IMR-90 (cell line): ENCODE measurements around the gene SLC66A2. TPM values are rescaled to one million over a fixed set of nuclear protein-coding genes. Genes with fewer than 3 reads are reported as not detected.

ENCODE experiments used
- ATAC-seq: fragments of 200-7000 bp; cut with Tn5 transposase; 2 replicates; pipeline ENCODE4 v1.9.1; 2020; ENCODE audit warnings: low read depth, mild to moderate bottlenecking, moderate library complexity
- BruUV-seq: library from RNA; stranded (reverse); fragments of 400-500 nt; replicated peaks from 2 replicates; lab custom pipeline; 2021; lab: Mats Ljungman, UMichigan
- CTCF ChIA-PET: fragments of 300-600 bp; formaldehyde crosslinking; extraction: SDS; loops from one replicate; lab custom pipeline; 2021; ENCODE audit warnings: antibody characterized with exemption; lab: Yijun Ruan, JAX
- POLR2A ChIA-PET: fragments of 300-600 bp; sonication (Branson Sonifier 250); formaldehyde crosslinking; loops from one replicate; lab custom pipeline; 2022; ENCODE audit warnings: antibody characterized with exemption; ENCODE audit not compliant: unreplicated experiment; lab: Charles Lee
- DNase-seq: peaks from one replicate; pipeline ENCODE4 v3.0.0; 2013
- H2AFZ ChIP-seq: replicated peaks from 2 replicates; pipeline ENCODE3; 2013; ENCODE audit warnings: low read length, mild to moderate bottlenecking; ENCODE audit not compliant: poor library complexity
- H2AK5ac ChIP-seq: 2 replicates; pipeline ENCODE4 v1.6.1; 2013; ENCODE audit warnings: low read depth, low read length, inconsistent platforms
- H2AK9ac ChIP-seq: replicated peaks from 2 replicates; pipeline ENCODE3; 2013; ENCODE audit warnings: mild to moderate bottlenecking, low read depth, low read length, moderate library complexity; ENCODE audit not compliant: poor library complexity
- H2BK120ac ChIP-seq: 2 replicates; pipeline ENCODE4 v1.6.1; 2013; ENCODE audit warnings: low read depth, low read length, inconsistent platforms
- H2BK15ac ChIP-seq: 3 replicates; pipeline ENCODE4 v1.6.1; 2013; ENCODE audit warnings: low read depth, low read length, inconsistent platforms
- H2BK20ac ChIP-seq: 2 replicates; pipeline ENCODE4 v1.6.1; 2013; ENCODE audit warnings: low read depth, mild to moderate bottlenecking, inconsistent platforms, low read length, moderate library complexity
- H2BK5ac ChIP-seq: 2 replicates; pipeline ENCODE4 v1.6.1; 2013; ENCODE audit warnings: mild to moderate bottlenecking, low read depth, low read length, inconsistent platforms; ENCODE audit not compliant: poor library complexity, severe bottlenecking
- H3K14ac ChIP-seq: replicated peaks from 2 replicates; pipeline ENCODE4 v1.6.1; 2013; ENCODE audit warnings: low read depth, low read length, inconsistent platforms
- H3K18ac ChIP-seq: 2 replicates; pipeline ENCODE4 v1.6.1; 2013; ENCODE audit warnings: low read depth, low read length, control low read depth
- H3K23ac ChIP-seq: 2 replicates; pipeline ENCODE4 v1.6.1; 2013; ENCODE audit warnings: low read depth, low read length, inconsistent platforms
- H3K27ac ChIP-seq: 2 replicates; pipeline ENCODE4 v1.5.1; 2013; ENCODE audit warnings: mild to moderate bottlenecking, control low read depth, low read length; ENCODE audit not compliant: insufficient read depth
- H3K27me3 ChIP-seq: 2 replicates; pipeline ENCODE4 v1.6.1; 2013; ENCODE audit warnings: low read length; ENCODE audit not compliant: control insufficient read depth, insufficient read depth
- H3K36me3 ChIP-seq: 2 replicates; pipeline ENCODE4 v1.6.1; 2013; ENCODE audit warnings: low read length, mixed read lengths; ENCODE audit not compliant: control insufficient read depth, insufficient read depth
- H3K4ac ChIP-seq: 2 replicates; pipeline ENCODE4 v1.6.1; 2013; ENCODE audit warnings: low read depth, low read length, inconsistent platforms
- H3K4me1 ChIP-seq: 2 replicates; pipeline ENCODE4 v1.6.1; 2013; ENCODE audit warnings: low read length, mixed read lengths; ENCODE audit not compliant: control insufficient read depth, insufficient read depth
- H3K4me2 ChIP-seq: 2 replicates; pipeline ENCODE4 v1.6.1; 2013; ENCODE audit warnings: low read depth, mild to moderate bottlenecking, control low read depth, low read length, moderate library complexity
- H3K4me3 ChIP-seq: 2 replicates; pipeline ENCODE4 v1.5.1; 2013; ENCODE audit warnings: low read depth, mild to moderate bottlenecking, control low read depth, low read length, moderate library complexity; ENCODE audit not compliant: insufficient read depth
- H3K56ac ChIP-seq: 2 replicates; pipeline ENCODE4 v1.6.1; 2013; ENCODE audit warnings: low read length, inconsistent platforms; ENCODE audit not compliant: insufficient read depth; ENCODE audit errors: extremely low read depth
- H3K79me1 ChIP-seq, 2 experiments: 2 replicates each; pipeline ENCODE4 v1.6.1; 2013; ENCODE audit warnings: low read length in 2 of 2, inconsistent platforms in 1 of 2, low read depth in 1 of 2
- H3K9ac ChIP-seq: 2 replicates; pipeline ENCODE4 v1.6.1; 2013; ENCODE audit warnings: low read depth, low read length, control low read depth
- H3K9me1 ChIP-seq: 2 replicates; pipeline ENCODE4 v1.6.1; 2013; ENCODE audit warnings: low read length, inconsistent platforms; ENCODE audit not compliant: insufficient read depth
- H3K9me3 ChIP-seq: 2 replicates; pipeline ENCODE4 v1.6.1; 2013; ENCODE audit warnings: low read length; ENCODE audit not compliant: control insufficient read depth, insufficient read depth
- H4K20me1 ChIP-seq: 2 replicates; pipeline ENCODE4 v1.6.1; 2013; ENCODE audit warnings: low read length, inconsistent platforms; ENCODE audit not compliant: insufficient read depth
- H4K5ac ChIP-seq: 2 replicates; pipeline ENCODE4 v1.6.1; 2013; ENCODE audit warnings: mild to moderate bottlenecking, low read depth, low read length, control low read depth
- H4K8ac ChIP-seq, 2 experiments: 2 replicates each; pipeline ENCODE4 v1.6.1; 2013; ENCODE audit warnings: low read depth in 2 of 2, low read length in 2 of 2, control low read depth in 1 of 2, inconsistent platforms in 1 of 2
- H4K91ac ChIP-seq: 2 replicates; pipeline ENCODE4 v1.6.1; 2013; ENCODE audit warnings: low read depth, low read length, inconsistent platforms; ENCODE audit not compliant: insufficient read depth
- BHLHE40 ChIP-seq: fragments of 150-350 bp; IDR thresholded peaks from 2 replicates; pipeline ENCODE4 v1.6.1; 2016; ENCODE audit warnings: mild to moderate bottlenecking, low read depth, low read length
- CEBPB ChIP-seq: IDR thresholded peaks from 2 replicates; pipeline ENCODE4 v1.6.1; 2012; ENCODE audit warnings: low read depth, low read length, improper control_type of control experiment
- CHD1 ChIP-seq: IDR thresholded peaks from 2 replicates; pipeline ENCODE4 v1.6.1; 2012; ENCODE audit warnings: low read depth, low read length, improper control_type of control experiment
- FOS ChIP-seq: fragments of 150-350 bp; IDR thresholded peaks from 2 replicates; pipeline ENCODE4 v1.6.1; 2016; ENCODE audit warnings: low read depth, low read length
- MAFK ChIP-seq: IDR thresholded peaks from 2 replicates; pipeline ENCODE4 v1.6.1; 2012; ENCODE audit warnings: low read depth, low read length, improper control_type of control experiment
- MAZ ChIP-seq: IDR thresholded peaks from 2 replicates; pipeline ENCODE4 v1.6.1; 2012; ENCODE audit warnings: low read depth, mild to moderate bottlenecking, low read length, improper control_type of control experiment, moderate library complexity, borderline replicate concordance
- MXI1 ChIP-seq: IDR thresholded peaks from 2 replicates; pipeline ENCODE4 v1.6.1; 2012; ENCODE audit warnings: low read depth, mild to moderate bottlenecking, low read length, moderate library complexity, borderline replicate concordance
- NFE2L2 ChIP-seq: fragments of 150-350 bp; IDR thresholded peaks from 2 replicates; pipeline ENCODE4 v1.6.1; 2016; ENCODE audit warnings: low read depth, mild to moderate bottlenecking, low read length
- POLR2A ChIP-seq: IDR thresholded peaks from 2 replicates; pipeline ENCODE4 v1.6.1; 2012; ENCODE audit warnings: mild to moderate bottlenecking, low read depth, low read length
- RAD21 ChIP-seq: IDR thresholded peaks from 2 replicates; pipeline ENCODE4 v1.6.1; 2012; ENCODE audit warnings: low read length, improper control_type of control experiment
- RCOR1 ChIP-seq: IDR thresholded peaks from 2 replicates; pipeline ENCODE4 v1.6.1; 2012; ENCODE audit warnings: mild to moderate bottlenecking, low read length, improper control_type of control experiment; ENCODE audit not compliant: insufficient replicate concordance
- RFX5 ChIP-seq: IDR thresholded peaks from 2 replicates; pipeline ENCODE4 v1.8.0; 2012; ENCODE audit warnings: low read depth, mild to moderate bottlenecking, low read length, moderate library complexity
- SMC3 ChIP-seq: fragments of 150-350 bp; IDR thresholded peaks from 2 replicates; pipeline ENCODE4 v1.6.1; 2016; ENCODE audit warnings: low read depth, mild to moderate bottlenecking, antibody characterized with exemption, low read length, moderate library complexity
- WGBS, 2 experiments: methylation state at CpG; one replicate each; pipeline versions ENCODE4 v1.1.5 to v1.1.7; 2013; ENCODE audit warnings: missing lambda C conversion rate in 2 of 2; ENCODE audit not compliant: insufficient read length in 1 of 2; ENCODE audit errors: extremely low coverage in 2 of 2; 5-methylcytosine and 5-hydroxymethylcytosine counted together
- dilution Hi-C: fragments of 300-500 bp; cut with HindIII; formaldehyde crosslinking; loops from one replicate; pipeline ENCODE4 v1.14.3; 2018; ENCODE audit warnings: low sequenced_read_pairs; ENCODE audit not compliant: unreplicated experiment
- in situ Hi-C: fragments of 300-500 bp; cut with MboI; formaldehyde crosslinking; loops from 3 replicates; pipeline ENCODE4 v1.14.3; 2019; ENCODE audit warnings: low sequenced_read_pairs, inconsistent platforms, mixed read lengths
- intact Hi-C: fragments of 100-400 bp; cut with micrococcal nuclease; formaldehyde crosslinking; loops from 2 replicates; pipeline ENCODE4 v1.10.0; 2022
- polyA plus RNA-seq, 3 experiments: library from polyadenylated mRNA; depleted of rRNA; stranded (reverse); fragments of >200 nt; gene quantifications; 2 replicates each; pipeline ENCODE4 v1.2.3, GENCODE V29; 2012; ENCODE audit warnings: low replicate concordance in 1 of 3
- total RNA-seq: library from RNA; depleted of rRNA; stranded (reverse); fragments of >200 nt; gene quantifications from 2 replicates; pipeline ENCODE4 v1.2.3, GENCODE V29; 2012
- TF ChIP-seq, protein P1 (sequence below): fragments of 150-350 bp; IDR thresholded peaks from 2 replicates; pipeline ENCODE4 v1.6.1; 2016; ENCODE audit warnings: low read depth, mild to moderate bottlenecking, low read length, moderate library complexity, borderline replicate concordance
- TF ChIP-seq, protein P2 (sequence below): conservative IDR thresholded peaks from 2 replicates; pipeline ENCODE4 v1.5.1; 2012; ENCODE audit warnings: mild to moderate bottlenecking, low read depth, low read length, improper control_type of control experiment
- TF ChIP-seq, protein P3 (sequence below): fragments of 150-350 bp; IDR thresholded peaks from 2 replicates; pipeline ENCODE4 v1.6.1; 2017; ENCODE audit warnings: mild to moderate bottlenecking, antibody characterized with exemption, low read length, low read depth

The SLC66A2 gene
- total and polyA plus RNA-seq, 2 of the 4 experiments (the other 2 are of a cell fraction): 17.6 to 23.5 TPM

DNA sequence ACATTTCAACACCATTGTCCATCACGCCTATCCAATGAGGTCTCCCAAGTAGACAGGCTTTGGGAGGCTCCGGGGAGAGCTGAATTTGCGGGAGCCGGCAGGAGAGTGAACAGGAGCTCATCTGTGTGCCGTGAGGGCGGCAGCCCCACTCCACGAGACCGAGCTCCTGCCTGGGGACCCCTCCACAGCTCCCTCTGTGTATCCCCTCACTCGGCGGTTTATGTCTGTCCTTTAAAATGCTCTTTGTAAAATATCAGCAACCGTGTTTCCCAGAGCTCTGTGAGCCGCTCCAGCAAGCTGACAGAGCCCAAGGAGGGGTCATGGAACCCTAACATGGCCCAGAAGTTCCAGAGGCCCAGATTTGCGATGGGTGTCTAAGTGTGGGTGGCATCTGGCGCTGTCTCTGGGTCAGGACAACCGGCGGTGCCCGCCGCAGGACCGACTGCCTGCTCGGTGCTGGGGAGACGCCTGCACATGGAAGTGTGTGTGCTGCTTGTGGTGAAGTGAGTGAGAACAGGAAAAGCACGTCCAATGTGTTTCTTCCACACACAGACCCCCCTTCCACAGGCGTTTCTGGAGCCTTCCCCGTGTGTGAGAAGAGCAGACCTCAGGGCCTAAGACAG lies 34.8 kb downstream of the SLC66A2 start:
- no peak for TF ChIP-seq RCOR1
- no peak for TF ChIP-seq MAZ
- TF ChIP-seq RAD21: no peak
- TF ChIP-seq FOS: no peak
- TF ChIP-seq, protein P1, sequence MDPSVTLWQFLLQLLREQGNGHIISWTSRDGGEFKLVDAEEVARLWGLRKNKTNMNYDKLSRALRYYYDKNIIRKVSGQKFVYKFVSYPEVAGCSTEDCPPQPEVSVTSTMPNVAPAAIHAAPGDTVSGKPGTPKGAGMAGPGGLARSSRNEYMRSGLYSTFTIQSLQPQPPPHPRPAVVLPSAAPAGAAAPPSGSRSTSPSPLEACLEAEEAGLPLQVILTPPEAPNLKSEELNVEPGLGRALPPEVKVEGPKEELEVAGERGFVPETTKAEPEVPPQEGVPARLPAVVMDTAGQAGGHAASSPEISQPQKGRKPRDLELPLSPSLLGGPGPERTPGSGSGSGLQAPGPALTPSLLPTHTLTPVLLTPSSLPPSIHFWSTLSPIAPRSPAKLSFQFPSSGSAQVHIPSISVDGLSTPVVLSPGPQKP: no peak
- TF ChIP-seq, protein P2, sequence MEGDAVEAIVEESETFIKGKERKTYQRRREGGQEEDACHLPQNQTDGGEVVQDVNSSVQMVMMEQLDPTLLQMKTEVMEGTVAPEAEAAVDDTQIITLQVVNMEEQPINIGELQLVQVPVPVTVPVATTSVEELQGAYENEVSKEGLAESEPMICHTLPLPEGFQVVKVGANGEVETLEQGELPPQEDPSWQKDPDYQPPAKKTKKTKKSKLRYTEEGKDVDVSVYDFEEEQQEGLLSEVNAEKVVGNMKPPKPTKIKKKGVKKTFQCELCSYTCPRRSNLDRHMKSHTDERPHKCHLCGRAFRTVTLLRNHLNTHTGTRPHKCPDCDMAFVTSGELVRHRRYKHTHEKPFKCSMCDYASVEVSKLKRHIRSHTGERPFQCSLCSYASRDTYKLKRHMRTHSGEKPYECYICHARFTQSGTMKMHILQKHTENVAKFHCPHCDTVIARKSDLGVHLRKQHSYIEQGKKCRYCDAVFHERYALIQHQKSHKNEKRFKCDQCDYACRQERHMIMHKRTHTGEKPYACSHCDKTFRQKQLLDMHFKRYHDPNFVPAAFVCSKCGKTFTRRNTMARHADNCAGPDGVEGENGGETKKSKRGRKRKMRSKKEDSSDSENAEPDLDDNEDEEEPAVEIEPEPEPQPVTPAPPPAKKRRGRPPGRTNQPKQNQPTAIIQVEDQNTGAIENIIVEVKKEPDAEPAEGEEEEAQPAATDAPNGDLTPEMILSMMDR: no peak
- TF ChIP-seq MXI1: no peak
- no peak for TF ChIP-seq CEBPB
- TF ChIP-seq MAFK: no peak
- no peak for TF ChIP-seq RFX5
- TF ChIP-seq CHD1: no peak
- TF ChIP-seq SMC3: no peak
- TF ChIP-seq NFE2L2: no peak
- TF ChIP-seq BHLHE40: no peak
- TF ChIP-seq, protein P3, sequence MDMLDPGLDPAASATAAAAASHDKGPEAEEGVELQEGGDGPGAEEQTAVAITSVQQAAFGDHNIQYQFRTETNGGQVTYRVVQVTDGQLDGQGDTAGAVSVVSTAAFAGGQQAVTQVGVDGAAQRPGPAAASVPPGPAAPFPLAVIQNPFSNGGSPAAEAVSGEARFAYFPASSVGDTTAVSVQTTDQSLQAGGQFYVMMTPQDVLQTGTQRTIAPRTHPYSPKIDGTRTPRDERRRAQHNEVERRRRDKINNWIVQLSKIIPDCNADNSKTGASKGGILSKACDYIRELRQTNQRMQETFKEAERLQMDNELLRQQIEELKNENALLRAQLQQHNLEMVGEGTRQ: no peak
- no peak for TF ChIP-seq POLR2A
- H3K23ac ChIP-seq: no peak overlapping the region
- no peak overlapping the region for H3K4me3 ChIP-seq
- in situ Hi-C loops (no loop called here), dilution Hi-C loops (no loop called here), intact Hi-C loops (no loop called here)
- H3K9ac ChIP-seq: no peak overlapping the region
- H3K14ac ChIP-seq: no peak overlapping the region
- peaks cover 13 to 35% of the 10 kb centered on the region in 2 experiments for H3K79me1 ChIP-seq
- H3K4me1 ChIP-seq: no peaks in the 10 kb centered on the region
- H2BK15ac ChIP-seq: no peak overlapping the region
- ChIA-PET CTCF (no interaction called here), POLR2A (no interaction called here)
- H3K27ac ChIP-seq: no peak overlapping the region
- no TSS peak for BruUV-seq
- no peak overlapping the region for H3K4ac ChIP-seq
- no peak overlapping the region for H2BK20ac ChIP-seq
- H4K8ac ChIP-seq: no peak overlapping the region
- DNase-seq (no peak), ATAC-seq (no peak)
- H2AFZ ChIP-seq: no peak overlapping the region
- H4K5ac ChIP-seq: no peak overlapping the region
- peaks cover 11% of the 10 kb centered on the region; the same call in 1 of the 2 replicates for H3K9me3 ChIP-seq
- no peak overlapping the region for H2AK5ac ChIP-seq
- H2BK5ac ChIP-seq: no peak overlapping the region
- H3K27me3 ChIP-seq: no peaks in the 10 kb centered on the region
- no peak overlapping the region for H3K4me2 ChIP-seq
- 100% methylated on average over 4 of the region's 24 CpGs; no CpG with 5 or more reads in 1 of the 2 experiments for WGBS, 2 experiments
- no peak overlapping the region for H2BK120ac ChIP-seq
- H3K18ac ChIP-seq: no peak overlapping the region
- H2AK9ac ChIP-seq: no peak overlapping the region
- H3K9me1 ChIP-seq: 0 out of 2 replicates have a peak, but pooled peaks cover 4% of the 10 kb centered on the region
- H4K91ac ChIP-seq: no peak overlapping the region
- H4K20me1 ChIP-seq: peaks cover 12% of the 10 kb centered on the region
- peaks cover 53% of the 10 kb centered on the region for H3K36me3 ChIP-seq
- H3K56ac ChIP-seq: no peak overlapping the region
